ENCODE data around the gene ADAM12.

- TF ChIP-seq, protein P1, sequence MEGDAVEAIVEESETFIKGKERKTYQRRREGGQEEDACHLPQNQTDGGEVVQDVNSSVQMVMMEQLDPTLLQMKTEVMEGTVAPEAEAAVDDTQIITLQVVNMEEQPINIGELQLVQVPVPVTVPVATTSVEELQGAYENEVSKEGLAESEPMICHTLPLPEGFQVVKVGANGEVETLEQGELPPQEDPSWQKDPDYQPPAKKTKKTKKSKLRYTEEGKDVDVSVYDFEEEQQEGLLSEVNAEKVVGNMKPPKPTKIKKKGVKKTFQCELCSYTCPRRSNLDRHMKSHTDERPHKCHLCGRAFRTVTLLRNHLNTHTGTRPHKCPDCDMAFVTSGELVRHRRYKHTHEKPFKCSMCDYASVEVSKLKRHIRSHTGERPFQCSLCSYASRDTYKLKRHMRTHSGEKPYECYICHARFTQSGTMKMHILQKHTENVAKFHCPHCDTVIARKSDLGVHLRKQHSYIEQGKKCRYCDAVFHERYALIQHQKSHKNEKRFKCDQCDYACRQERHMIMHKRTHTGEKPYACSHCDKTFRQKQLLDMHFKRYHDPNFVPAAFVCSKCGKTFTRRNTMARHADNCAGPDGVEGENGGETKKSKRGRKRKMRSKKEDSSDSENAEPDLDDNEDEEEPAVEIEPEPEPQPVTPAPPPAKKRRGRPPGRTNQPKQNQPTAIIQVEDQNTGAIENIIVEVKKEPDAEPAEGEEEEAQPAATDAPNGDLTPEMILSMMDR (IDR thresholded peaks at IDR 0.05), result no peak
- TF ChIP-seq EZH2 (IDR thresholded peaks at IDR 0.05), result no peak
- TF ChIP-seq EZH2phosphoT487 (IDR thresholded peaks at IDR 0.05), result no peak
Measured at GRCh38 chr10:126101736-126102135, 286.5 kb downstream of the ADAM12 start.
